Keratinocyte (primary cell): ENCODE measurements around the gene AMZ1.
"Not testable (repeated sequence)": the region's sequence is repeated elsewhere in the genome, so short reads cannot be mapped to it uniquely, and the experiment has no call there.

ENCODE experiments used
- EZH2 ChIP-seq: IDR thresholded peaks from one replicate; pipeline ENCODE4 v1.6.1; 2012; ENCODE audit warnings: inconsistent platforms, mild to moderate bottlenecking, low read length, moderate library complexity
- TF ChIP-seq, protein P1 (sequence below), 3 experiments: IDR thresholded peaks in 1 of 3; conservative IDR thresholded peaks in 1 of 3; optimal IDR thresholded peaks in 1 of 3; 2 replicates in 2 of 3; 3 replicates in 1 of 3; pipeline versions ENCODE3 to v1.5.1; 2011; ENCODE audit warnings: low read length in 3 of 3, mild to moderate bottlenecking in 3 of 3, moderate library complexity in 2 of 3, control low read depth in 1 of 3, inconsistent platforms in 1 of 3; ENCODE audit not compliant: insufficient read depth in 2 of 3; ENCODE audit errors: extremely low read depth in 1 of 3

GRCh38 chr7:2676576-2676975 lies 11.4 kb upstream of the AMZ1 start:
- TF ChIP-seq, protein P1, sequence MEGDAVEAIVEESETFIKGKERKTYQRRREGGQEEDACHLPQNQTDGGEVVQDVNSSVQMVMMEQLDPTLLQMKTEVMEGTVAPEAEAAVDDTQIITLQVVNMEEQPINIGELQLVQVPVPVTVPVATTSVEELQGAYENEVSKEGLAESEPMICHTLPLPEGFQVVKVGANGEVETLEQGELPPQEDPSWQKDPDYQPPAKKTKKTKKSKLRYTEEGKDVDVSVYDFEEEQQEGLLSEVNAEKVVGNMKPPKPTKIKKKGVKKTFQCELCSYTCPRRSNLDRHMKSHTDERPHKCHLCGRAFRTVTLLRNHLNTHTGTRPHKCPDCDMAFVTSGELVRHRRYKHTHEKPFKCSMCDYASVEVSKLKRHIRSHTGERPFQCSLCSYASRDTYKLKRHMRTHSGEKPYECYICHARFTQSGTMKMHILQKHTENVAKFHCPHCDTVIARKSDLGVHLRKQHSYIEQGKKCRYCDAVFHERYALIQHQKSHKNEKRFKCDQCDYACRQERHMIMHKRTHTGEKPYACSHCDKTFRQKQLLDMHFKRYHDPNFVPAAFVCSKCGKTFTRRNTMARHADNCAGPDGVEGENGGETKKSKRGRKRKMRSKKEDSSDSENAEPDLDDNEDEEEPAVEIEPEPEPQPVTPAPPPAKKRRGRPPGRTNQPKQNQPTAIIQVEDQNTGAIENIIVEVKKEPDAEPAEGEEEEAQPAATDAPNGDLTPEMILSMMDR (optimal IDR thresholded peaks at IDR 0.05 in 1 of 3, IDR thresholded peaks at IDR 0.05 in 1 of 3, conservative IDR thresholded peaks at IDR 0.05 in 1 of 3; ENCODE audit: extremely low read depth in 1 of 3, insufficient read depth in 2 of 3, low read length in 3 of 3) = not testable (repeated sequence)
- TF ChIP-seq EZH2 = not testable (repeated sequence)
